HepG2 (cell line): ENCODE data around the gene KIF20A. TPM values are rescaled to one million over a fixed set of nuclear protein-coding genes. Genes with fewer than 3 reads are reported as not detected.

ENCODE experiments used
- HOXD1 ChIP-seq: sonication (generic); formaldehyde crosslinking; IDR thresholded peaks from 2 replicates; pipeline ENCODE4 v1.5.0; 2020; ENCODE audit warnings: missing genetic modification reagents
- KDM5A ChIP-seq: fragments of 200-600 bp; sonication (generic); IDR thresholded peaks from 2 replicates; pipeline ENCODE4 v1.7.0; 2018; ENCODE audit warnings: antibody characterized with exemption, mild to moderate bottlenecking, low read length, borderline replicate concordance
- MAFF ChIP-seq: IDR thresholded peaks from 2 replicates; pipeline ENCODE4 v1.6.1; 2011; ENCODE audit warnings: low read depth, low read length, improper control_type of control experiment
- MED8 ChIP-seq: sonication (generic); formaldehyde crosslinking; IDR thresholded peaks from 2 replicates; pipeline ENCODE4 v1.8.1; 2023; ENCODE audit warnings: mild to moderate bottlenecking, missing genetic modification reagents; ENCODE audit not compliant: insufficient replicate concordance
- NR2F2 ChIP-seq: IDR thresholded peaks from 2 replicates; pipeline ENCODE4 v1.6.1; 2012; ENCODE audit warnings: low read depth, inconsistent platforms, borderline replicate concordance
- NRL ChIP-seq: sonication (generic); formaldehyde crosslinking; IDR thresholded peaks from 2 replicates; pipeline ENCODE4 v1.5.0; 2020; ENCODE audit warnings: missing genetic modification reagents, mild to moderate bottlenecking, moderate library complexity, borderline replicate concordance
- PHF20 ChIP-seq: sonication (generic); formaldehyde crosslinking; IDR thresholded peaks from 2 replicates; pipeline ENCODE4 v1.5.0; 2020; ENCODE audit warnings: mild to moderate bottlenecking, missing genetic modification reagents
- POGZ ChIP-seq: sonication (generic); formaldehyde crosslinking; IDR thresholded peaks from 2 replicates; pipeline ENCODE4 v1.4.0; 2020; ENCODE audit warnings: mild to moderate bottlenecking, missing genetic modification reagents
- POLR2G ChIP-seq: fragments of 200-400 bp; formaldehyde crosslinking; IDR thresholded peaks from 2 replicates; pipeline ENCODE4 v1.6.1; 2018; ENCODE audit warnings: mild to moderate bottlenecking, low read depth, low read length, moderate library complexity
- RBFOX2 ChIP-seq: fragments of 200-400 bp; formaldehyde crosslinking; IDR thresholded peaks from 2 replicates; pipeline ENCODE4 v1.6.1; 2017; ENCODE audit warnings: low read depth, mild to moderate bottlenecking, low read length
- RELA ChIP-seq: sonication (generic); formaldehyde crosslinking; IDR thresholded peaks from 2 replicates; pipeline ENCODE4 v1.4.0; 2020; ENCODE audit warnings: missing genetic modification reagents
- REXO4 ChIP-seq: sonication (generic); formaldehyde crosslinking; IDR thresholded peaks from 2 replicates; pipeline ENCODE4 v1.8.0; 2022; ENCODE audit warnings: missing genetic modification reagents, mild to moderate bottlenecking, borderline replicate concordance
- SMAD3 ChIP-seq: sonication (generic); formaldehyde crosslinking; IDR thresholded peaks from 2 replicates; pipeline ENCODE4 v1.4.0; 2020; ENCODE audit warnings: missing genetic modification reagents
- TRIM24 ChIP-seq: sonication (generic); formaldehyde crosslinking; IDR thresholded peaks from 2 replicates; pipeline ENCODE4 v1.8.0; 2022; ENCODE audit warnings: mild to moderate bottlenecking, missing genetic modification reagents
- YEATS4 ChIP-seq: sonication (generic); formaldehyde crosslinking; IDR thresholded peaks from 2 replicates; pipeline ENCODE4 v1.4.0; 2020; ENCODE audit warnings: missing genetic modification reagents, borderline replicate concordance
- ZNF160 ChIP-seq: sonication (generic); formaldehyde crosslinking; IDR thresholded peaks from 2 replicates; pipeline ENCODE4 v1.8.0; 2022; ENCODE audit warnings: mild to moderate bottlenecking, inconsistent platforms, missing genetic modification reagents
- ZNF260 ChIP-seq: sonication (generic); formaldehyde crosslinking; IDR thresholded peaks from 2 replicates; pipeline ENCODE4 v1.4.0; 2020; ENCODE audit warnings: missing genetic modification reagents, low read depth, mild to moderate bottlenecking, borderline replicate concordance
- ZNF430 ChIP-seq: sonication (generic); formaldehyde crosslinking; IDR thresholded peaks from 2 replicates; pipeline ENCODE4 v1.9.0; 2021; ENCODE audit warnings: mild to moderate bottlenecking, missing genetic modification reagents
- ZNF883 ChIP-seq: sonication (generic); formaldehyde crosslinking; IDR thresholded peaks from 2 replicates; pipeline ENCODE4 v1.5.1; 2020; ENCODE audit warnings: mild to moderate bottlenecking, missing genetic modification reagents; ENCODE audit errors: not compliant biosample characterization
- ZSCAN21 ChIP-seq: sonication (generic); formaldehyde crosslinking; IDR thresholded peaks from 2 replicates; pipeline ENCODE4 v1.8.0; 2022; ENCODE audit warnings: mild to moderate bottlenecking, missing genetic modification reagents, moderate library complexity, borderline replicate concordance
- polyA plus RNA-seq, 8 experiments: library from polyadenylated mRNA; depleted of rRNA in 3 of 8; stranded (reverse) in 7 of 8; unstranded in 1 of 8; fragments of >200 nt; fragmentation: Illumina TruSeq in 4 of 8; extraction: Trizol in 4 of 8; gene quantifications; 2 replicates each; pipeline versions ENCODE4 v1.2.1 to v1.2.3, GENCODE V29; 2011 to 2016; ENCODE audit warnings: low read depth in 4 of 8, missing spikeins in 1 of 8, mixed read lengths in 1 of 8; ENCODE audit not compliant: insufficient read depth in 1 of 8
- total RNA-seq, 5 experiments: library from RNA; depleted of rRNA; stranded (reverse); fragments of >200 nt; fragmentation: Illumina TruSeq; extraction: Trizol; gene quantifications; 2 replicates each; pipeline ENCODE4 v1.2.3, GENCODE V29; 2016; ENCODE audit warnings: low read depth in 1 of 5
- TF ChIP-seq, protein P1 (sequence below): sonication (generic); formaldehyde crosslinking; conservative IDR thresholded peaks from 2 replicates; pipeline ENCODE4 v1.4.0; 2020; ENCODE audit warnings: missing genetic modification reagents
- TF ChIP-seq, protein P2 (sequence below): IDR thresholded peaks from 2 replicates; pipeline ENCODE4 v1.6.1; 2016
- TF ChIP-seq, protein P3 (sequence below): sonication (generic); formaldehyde crosslinking; IDR thresholded peaks from 2 replicates; pipeline ENCODE4 v1.8.1; 2023; ENCODE audit warnings: mild to moderate bottlenecking, missing genetic modification reagents
- TF ChIP-seq, protein P4 (sequence below): sonication (generic); formaldehyde crosslinking; IDR thresholded peaks from 2 replicates; pipeline ENCODE4 v1.9.0; 2021; ENCODE audit warnings: missing genetic modification reagents, mild to moderate bottlenecking, borderline replicate concordance

Gene KIF20A
- total and polyA plus RNA-seq, 2 of the 13 experiments (the other 11 are each of a cell fraction or from before 2014, with no cell fraction given), result 17.1 to 66.8 TPM

DNA sequence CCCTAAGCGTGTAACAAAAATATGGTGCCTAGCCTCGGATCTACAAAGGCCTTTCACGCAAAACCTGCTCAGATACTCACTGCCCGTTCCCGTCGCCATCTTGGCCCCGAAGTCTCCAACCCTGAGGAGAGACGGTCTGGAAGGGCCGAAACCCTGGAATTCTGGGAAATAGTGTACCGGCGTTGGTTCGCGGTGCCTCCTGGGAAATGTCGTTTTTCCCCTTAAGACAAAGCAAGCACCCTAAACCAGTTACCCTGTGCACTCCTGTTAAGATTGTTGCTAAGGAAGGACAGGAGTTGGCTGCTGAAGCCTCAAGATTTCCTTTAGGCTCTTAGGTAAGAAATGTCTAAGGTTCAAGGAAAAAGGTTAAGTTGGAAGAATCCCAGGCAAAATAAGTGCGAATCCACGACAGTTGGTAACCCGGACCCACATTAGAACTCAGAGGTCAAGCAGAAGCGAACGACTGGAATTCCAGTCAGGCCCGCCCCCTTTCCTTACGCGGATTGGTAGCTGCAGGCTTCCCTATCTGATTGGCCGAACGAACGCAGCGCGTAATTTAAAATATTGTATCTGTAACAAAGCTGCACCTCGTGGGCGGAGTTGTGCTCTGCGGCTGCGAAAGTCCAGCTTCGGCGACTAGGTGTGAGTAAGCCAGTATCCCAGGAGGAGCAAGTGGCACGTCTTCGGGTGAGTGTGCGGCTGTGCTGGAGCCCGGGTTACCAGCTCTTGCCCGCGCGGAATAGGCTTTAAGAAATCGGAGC is at the start of gene KIF20A, which contains the start of gene BRD8 (continued):
- TF ChIP-seq KDM5A (peak; percentile 87), POGZ (CRISPR knock-in tag) (peak; percentile 62; the same call in 1 of the 2 replicates), YEATS4 (peak; percentile 51; the same call in 1 of the 2 replicates), ZSCAN21 (CRISPR knock-in tag) (no peak), HOXD1 (CRISPR knock-in tag) (no peak), NR2F2 (0 out of 2 replicates have a peak, but pooled peaks have one; percentile 30), MED8 (CRISPR knock-in tag) (no peak), ZNF883 (CRISPR knock-in tag) (no peak), TRIM24 (CRISPR knock-in tag) (no peak), POLR2G (peak; percentile 94), ZNF160 (CRISPR knock-in tag) (peak; percentile 49; the same call in 1 of the 2 replicates), PHF20 (CRISPR knock-in tag) (peak; percentile 75), MAFF (no peak), RELA (CRISPR knock-in tag) (no peak), RBFOX2 (no peak), REXO4 (CRISPR knock-in tag) (no peak), SMAD3 (CRISPR knock-in tag) (no peak; the same call in 1 of the 2 replicates), ZNF260 (CRISPR knock-in tag) (no peak), ZNF430 (no peak), NRL (no peak)
- TF ChIP-seq, protein P1, sequence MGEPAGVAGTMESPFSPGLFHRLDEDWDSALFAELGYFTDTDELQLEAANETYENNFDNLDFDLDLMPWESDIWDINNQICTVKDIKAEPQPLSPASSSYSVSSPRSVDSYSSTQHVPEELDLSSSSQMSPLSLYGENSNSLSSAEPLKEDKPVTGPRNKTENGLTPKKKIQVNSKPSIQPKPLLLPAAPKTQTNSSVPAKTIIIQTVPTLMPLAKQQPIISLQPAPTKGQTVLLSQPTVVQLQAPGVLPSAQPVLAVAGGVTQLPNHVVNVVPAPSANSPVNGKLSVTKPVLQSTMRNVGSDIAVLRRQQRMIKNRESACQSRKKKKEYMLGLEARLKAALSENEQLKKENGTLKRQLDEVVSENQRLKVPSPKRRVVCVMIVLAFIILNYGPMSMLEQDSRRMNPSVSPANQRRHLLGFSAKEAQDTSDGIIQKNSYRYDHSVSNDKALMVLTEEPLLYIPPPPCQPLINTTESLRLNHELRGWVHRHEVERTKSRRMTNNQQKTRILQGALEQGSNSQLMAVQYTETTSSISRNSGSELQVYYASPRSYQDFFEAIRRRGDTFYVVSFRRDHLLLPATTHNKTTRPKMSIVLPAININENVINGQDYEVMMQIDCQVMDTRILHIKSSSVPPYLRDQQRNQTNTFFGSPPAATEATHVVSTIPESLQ (CRISPR knock-in tag), result no peak
- TF ChIP-seq, protein P2, sequence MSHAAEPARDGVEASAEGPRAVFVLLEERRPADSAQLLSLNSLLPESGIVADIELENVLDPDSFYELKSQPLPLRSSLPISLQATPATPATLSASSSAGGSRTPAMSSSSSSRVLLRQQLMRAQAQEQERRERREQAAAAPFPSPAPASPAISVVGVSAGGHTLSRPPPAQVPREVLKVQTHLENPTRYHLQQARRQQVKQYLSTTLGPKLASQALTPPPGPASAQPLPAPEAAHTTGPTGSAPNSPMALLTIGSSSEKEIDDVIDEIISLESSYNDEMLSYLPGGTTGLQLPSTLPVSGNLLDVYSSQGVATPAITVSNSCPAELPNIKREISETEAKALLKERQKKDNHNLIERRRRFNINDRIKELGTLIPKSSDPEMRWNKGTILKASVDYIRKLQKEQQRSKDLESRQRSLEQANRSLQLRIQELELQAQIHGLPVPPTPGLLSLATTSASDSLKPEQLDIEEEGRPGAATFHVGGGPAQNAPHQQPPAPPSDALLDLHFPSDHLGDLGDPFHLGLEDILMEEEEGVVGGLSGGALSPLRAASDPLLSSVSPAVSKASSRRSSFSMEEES (CRISPR knock-in tag), result peak; percentile 16; the same call in 1 of the 2 replicates
- TF ChIP-seq, protein P3, sequence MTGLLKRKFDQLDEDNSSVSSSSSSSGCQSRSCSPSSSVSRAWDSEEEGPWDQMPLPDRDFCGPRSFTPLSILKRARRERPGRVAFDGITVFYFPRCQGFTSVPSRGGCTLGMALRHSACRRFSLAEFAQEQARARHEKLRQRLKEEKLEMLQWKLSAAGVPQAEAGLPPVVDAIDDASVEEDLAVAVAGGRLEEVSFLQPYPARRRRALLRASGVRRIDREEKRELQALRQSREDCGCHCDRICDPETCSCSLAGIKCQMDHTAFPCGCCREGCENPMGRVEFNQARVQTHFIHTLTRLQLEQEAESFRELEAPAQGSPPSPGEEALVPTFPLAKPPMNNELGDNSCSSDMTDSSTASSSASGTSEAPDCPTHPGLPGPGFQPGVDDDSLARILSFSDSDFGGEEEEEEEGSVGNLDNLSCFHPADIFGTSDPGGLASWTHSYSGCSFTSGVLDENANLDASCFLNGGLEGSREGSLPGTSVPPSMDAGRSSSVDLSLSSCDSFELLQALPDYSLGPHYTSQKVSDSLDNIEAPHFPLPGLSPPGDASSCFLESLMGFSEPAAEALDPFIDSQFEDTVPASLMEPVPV (CRISPR knock-in tag), result peak; percentile 25
- TF ChIP-seq, protein P4, sequence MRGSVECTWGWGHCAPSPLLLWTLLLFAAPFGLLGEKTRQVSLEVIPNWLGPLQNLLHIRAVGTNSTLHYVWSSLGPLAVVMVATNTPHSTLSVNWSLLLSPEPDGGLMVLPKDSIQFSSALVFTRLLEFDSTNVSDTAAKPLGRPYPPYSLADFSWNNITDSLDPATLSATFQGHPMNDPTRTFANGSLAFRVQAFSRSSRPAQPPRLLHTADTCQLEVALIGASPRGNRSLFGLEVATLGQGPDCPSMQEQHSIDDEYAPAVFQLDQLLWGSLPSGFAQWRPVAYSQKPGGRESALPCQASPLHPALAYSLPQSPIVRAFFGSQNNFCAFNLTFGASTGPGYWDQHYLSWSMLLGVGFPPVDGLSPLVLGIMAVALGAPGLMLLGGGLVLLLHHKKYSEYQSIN (CRISPR knock-in tag), result no peak
